H1 (cell line): ENCODE data around the gene MYO1D. TPM values are rescaled to one million over a fixed set of nuclear protein-coding genes. Genes with fewer than 3 reads are reported as not detected.

Experiments used
- CTCF ChIA-PET: fragments of 300-600 bp; sonication (Branson Sonifier 250); formaldehyde crosslinking; loops from one replicate; lab custom pipeline; 2021; ENCODE audit not compliant: partially characterized antibody; lab: Charles Lee
- POLR2A ChIA-PET: fragments of 300-600 bp; sonication (Branson Sonifier 250); formaldehyde crosslinking; loops from one replicate; lab custom pipeline; 2021; ENCODE audit warnings: inconsistent platforms; ENCODE audit not compliant: partially characterized antibody; lab: Charles Lee
- DNase-seq, 2 experiments: peaks; one replicate each; pipeline versions ENCODE4 v3.0.0 to v3.0.0-alpha.2; 2010 to 2022; ENCODE audit warnings: low spot score in 2 of 2, low read depth in 1 of 2, mixed read lengths in 1 of 2
- FAIRE-seq: peaks from 2 replicates; lab custom pipeline; 2011; peaks lifted over from hg19 to GRCh38; lab: Jason Lieb, UNC
- H2AFZ ChIP-seq: 2 replicates; pipeline ENCODE4 v1.8.1; 2012; ENCODE audit warnings: low read length, inconsistent platforms
- H2AK5ac ChIP-seq: 2 replicates; pipeline ENCODE4 v1.6.1; 2013; ENCODE audit warnings: low read depth, low read length
- H2BK120ac ChIP-seq: replicated peaks from 2 replicates; pipeline ENCODE3; 2013; ENCODE audit warnings: low read depth, low read length, inconsistent platforms
- H2BK12ac ChIP-seq: 2 replicates; pipeline ENCODE4 v1.6.1; 2013; ENCODE audit warnings: low read depth, low read length
- H2BK15ac ChIP-seq: 2 replicates; pipeline ENCODE4 v1.6.1; 2013; ENCODE audit warnings: low read length
- H2BK20ac ChIP-seq: 2 replicates; pipeline ENCODE4 v1.6.1; 2013; ENCODE audit warnings: low read length
- H2BK5ac ChIP-seq: 2 replicates; pipeline ENCODE4 v1.6.1; 2013; ENCODE audit warnings: low read depth, low read length
- H3K14ac ChIP-seq: 2 replicates; pipeline ENCODE4 v1.6.1; 2013; ENCODE audit warnings: inconsistent platforms; ENCODE audit not compliant: insufficient read length
- H3K18ac ChIP-seq: 2 replicates; pipeline ENCODE4 v1.6.1; 2013; ENCODE audit warnings: low read length; ENCODE audit errors: extremely low read depth
- H3K23ac ChIP-seq: 2 replicates; pipeline ENCODE4 v1.6.1; 2013; ENCODE audit warnings: inconsistent platforms; ENCODE audit not compliant: insufficient read length
- H3K23me2 ChIP-seq: 2 replicates; pipeline ENCODE4 v1.6.1; 2013; ENCODE audit warnings: low read depth, low read length
- H3K27ac ChIP-seq: 2 replicates; pipeline ENCODE4 v1.6.1; 2011; ENCODE audit warnings: low read depth, low read length, inconsistent platforms
- H3K27me3 ChIP-seq, 4 experiments: replicated peaks in 1 of 4; 1 replicate in 1 of 4; 2 replicates in 3 of 4; pipeline versions ENCODE4 v1.6.1 to v1.8.1; 2011 to 2013; ENCODE audit warnings: low read length in 3 of 4, mild to moderate bottlenecking in 3 of 4, inconsistent platforms in 2 of 4, mixed read lengths in 2 of 4, moderate library complexity in 1 of 4; ENCODE audit not compliant: control insufficient read depth in 3 of 4, insufficient read depth in 3 of 4; ENCODE audit errors: extremely low read depth in 1 of 4
- H3K36me3 ChIP-seq, 4 experiments: 2 replicates each; pipeline versions ENCODE4 v1.6.1 to v1.8.1; 2011 to 2013; ENCODE audit warnings: mild to moderate bottlenecking in 4 of 4, low read length in 3 of 4, moderate library complexity in 2 of 4, control low read depth in 1 of 4, inconsistent platforms in 1 of 4; ENCODE audit not compliant: insufficient read depth in 4 of 4, control insufficient read depth in 2 of 4
- H3K4ac ChIP-seq: replicated peaks from 2 replicates; pipeline ENCODE3; 2013; ENCODE audit warnings: low read length, low read depth, mixed read lengths, inconsistent platforms; ENCODE audit not compliant: insufficient read length
- H3K4me1 ChIP-seq, 4 experiments: replicated peaks in 1 of 4; 1 replicate in 1 of 4; 2 replicates in 3 of 4; pipeline versions ENCODE4 v1.6.1 to v1.8.1; 2011 to 2013; ENCODE audit warnings: low read length in 3 of 4, inconsistent platforms in 2 of 4, mixed read lengths in 1 of 4; ENCODE audit not compliant: insufficient read depth in 4 of 4, control insufficient read depth in 3 of 4
- H3K4me2 ChIP-seq, 2 experiments: 2 replicates each; pipeline versions ENCODE4 v1.6.1 to v1.8.1; 2011 to 2013; ENCODE audit warnings: low read depth in 2 of 2, low read length in 2 of 2, control low read depth in 1 of 2, inconsistent platforms in 1 of 2, mild to moderate bottlenecking in 1 of 2; ENCODE audit not compliant: insufficient read depth in 1 of 2
- H3K4me3 ChIP-seq, 4 experiments: fragments of 200-600, 300-600 bp in 1 of 4; sonication (generic), shearing (Covaris generic), sonication (Bioruptor Twin) in 1 of 4; 2 replicates each; pipeline versions ENCODE4 v1.5.1 to v1.8.1; 2011 to 2016; ENCODE audit warnings: low read length in 4 of 4, low read depth in 3 of 4, control low read depth in 2 of 4, inconsistent platforms in 2 of 4, mild to moderate bottlenecking in 2 of 4, mixed read lengths in 1 of 4, moderate library complexity in 1 of 4; ENCODE audit not compliant: insufficient read depth in 2 of 4; ENCODE audit errors: extremely low read depth in 1 of 4
- H3K56ac ChIP-seq: replicated peaks from 2 replicates; pipeline ENCODE3; 2013; ENCODE audit warnings: low read depth, mild to moderate bottlenecking, mixed read lengths, low read length, inconsistent platforms; ENCODE audit not compliant: insufficient read length
- H3K79me1 ChIP-seq: 2 replicates; pipeline ENCODE4 v1.6.1; 2013; ENCODE audit warnings: low read depth, low read length, control low read depth
- H3K79me2 ChIP-seq, 2 experiments: 2 replicates each; pipeline versions ENCODE4 v1.6.1 to v1.8.1; 2012 to 2013; ENCODE audit warnings: low read length in 2 of 2, mild to moderate bottlenecking in 2 of 2, inconsistent platforms in 1 of 2; ENCODE audit not compliant: insufficient read depth in 2 of 2, control insufficient read depth in 1 of 2
- H3K9ac ChIP-seq, 4 experiments: replicated peaks in 1 of 4; 1 replicate in 1 of 4; 2 replicates in 3 of 4; pipeline versions ENCODE4 v1.6.1 to v1.8.1; 2011 to 2013; ENCODE audit warnings: low read depth in 3 of 4, low read length in 3 of 4, control low read depth in 2 of 4, mild to moderate bottlenecking in 2 of 4, moderate library complexity in 2 of 4, inconsistent platforms in 1 of 4; ENCODE audit errors: extremely low read depth in 1 of 4
- H3K9me3 ChIP-seq, 2 experiments: 2 replicates each; pipeline versions ENCODE4 v1.6.1 to v1.8.1; 2012 to 2013; ENCODE audit warnings: mild to moderate bottlenecking in 2 of 2, moderate library complexity in 2 of 2, control low read depth in 1 of 2, inconsistent platforms in 1 of 2, low read depth in 1 of 2, low read length in 1 of 2, mixed read lengths in 1 of 2; ENCODE audit not compliant: insufficient read depth in 2 of 2
- H4K20me1 ChIP-seq, 2 experiments: replicated peaks in 1 of 2; 2 replicates each; pipeline versions ENCODE3 to v1.8.1; 2011 to 2013; ENCODE audit warnings: inconsistent platforms in 2 of 2, low read length in 2 of 2, mild to moderate bottlenecking in 1 of 2; ENCODE audit not compliant: insufficient read depth in 2 of 2, control insufficient read depth in 1 of 2
- H4K5ac ChIP-seq: 2 replicates; pipeline ENCODE4 v1.6.1; 2013; ENCODE audit warnings: low read length, low read depth, mixed read lengths, inconsistent platforms; ENCODE audit not compliant: insufficient read length
- H4K8ac ChIP-seq: 2 replicates; pipeline ENCODE4 v1.8.0; 2013; ENCODE audit warnings: mild to moderate bottlenecking, moderate library complexity, low read length, inconsistent platforms; ENCODE audit not compliant: insufficient read depth; ENCODE audit errors: extremely low read depth
- H4K91ac ChIP-seq: replicated peaks from 2 replicates; pipeline ENCODE3; 2013; ENCODE audit warnings: low read length, mixed read lengths, inconsistent platforms; ENCODE audit not compliant: insufficient read length
- BACH1 ChIP-seq: IDR thresholded peaks from 2 replicates; pipeline ENCODE4 v1.6.1; 2012; ENCODE audit warnings: low read length, improper control_type of control experiment
- CTBP2 ChIP-seq: IDR thresholded peaks from 2 replicates; pipeline ENCODE4 v1.7.0; 2011; ENCODE audit warnings: borderline replicate concordance, mild to moderate bottlenecking, moderate library complexity, mixed read lengths, low read length; ENCODE audit not compliant: insufficient read depth, insufficient read length
- EZH2 ChIP-seq: fragments of 200-600 bp; sonication (generic); IDR thresholded peaks from 2 replicates; pipeline ENCODE4 v1.7.1; 2012; ENCODE audit warnings: low read depth, mild to moderate bottlenecking, moderate library complexity, low read length, inconsistent platforms; ENCODE audit not compliant: severe bottlenecking
- GTF2F1 ChIP-seq: IDR thresholded peaks from 2 replicates; pipeline ENCODE4 v1.6.1; 2012; ENCODE audit warnings: low read depth, low read length, improper control_type of control experiment, borderline replicate concordance
- NRF1 ChIP-seq: IDR thresholded peaks from 2 replicates; pipeline ENCODE4 v1.6.1; 2011; ENCODE audit warnings: mild to moderate bottlenecking, low read depth, low read length, improper control_type of control experiment
- RFX5 ChIP-seq: IDR thresholded peaks from 2 replicates; pipeline ENCODE4 v1.6.1; 2011; ENCODE audit warnings: low read depth, low read length, improper control_type of control experiment, borderline replicate concordance
- RNF2 ChIP-seq: fragments of 200-900, 300-1000 bp; sonication (generic); IDR thresholded peaks from 2 replicates; pipeline ENCODE4 v1.7.1; 2016; ENCODE audit warnings: borderline replicate concordance, low read depth, mild to moderate bottlenecking, antibody characterized with exemption, low read length; ENCODE audit not compliant: poor library complexity, severe bottlenecking; ENCODE audit errors: missing control alignments
- WGBS, 2 experiments: shearing (Covaris generic) in 1 of 2; methylation state at CpG; one replicate each; pipeline versions ENCODE4 v1.1.6 to v1.1.7; 2013 to 2015; ENCODE audit warnings: low lambda C conversion rate in 2 of 2, mixed read lengths in 2 of 2, inconsistent platforms in 1 of 2, low coverage in 1 of 2, missing lambda C conversion rate in 1 of 2; ENCODE audit not compliant: insufficient replicate concordance in 2 of 2, insufficient coverage in 1 of 2, insufficient read length in 1 of 2; ENCODE audit errors: extremely low coverage in 1 of 2, missing lambda C conversion rate in 1 of 2; 5-methylcytosine and 5-hydroxymethylcytosine counted together
- polyA plus RNA-seq, 7 experiments: library from polyadenylated mRNA; depleted of rRNA in 3 of 7; stranded (reverse) in 5 of 7; unstranded in 2 of 7; fragments of >200 nt in 5 of 7; fragments of 200-250 nt in 2 of 7; gene quantifications; 1 replicate in 5 of 7; 2 replicates in 1 of 7; 4 replicates in 1 of 7; pipeline versions ENCODE4 v1.2.1 to v1.2.3, GENCODE V29; 2011 to 2013; ENCODE audit warnings: missing spikeins in 2 of 7, mixed read lengths in 2 of 7
- total RNA-seq: library from RNA; stranded (reverse); fragmentation: NEBNext Ultra II Directional; extraction: Animal tissue kit (Norgen Biotek cat#: 25700); gene quantifications from 2 replicates; pipeline ENCODE4 v1.2.1, GENCODE V29; 2021
- TF ChIP-seq, protein P1 (sequence below): IDR thresholded peaks from 2 replicates; pipeline ENCODE4 v1.6.1; 2011; ENCODE audit warnings: low read length, improper control_type of control experiment

The MYO1D gene
- total and polyA plus RNA-seq, 2 of the 8 experiments (the other 6 are each of a cell fraction or from before 2014, with no cell fraction given): 6.5 to 25.4 TPM

DNA sequence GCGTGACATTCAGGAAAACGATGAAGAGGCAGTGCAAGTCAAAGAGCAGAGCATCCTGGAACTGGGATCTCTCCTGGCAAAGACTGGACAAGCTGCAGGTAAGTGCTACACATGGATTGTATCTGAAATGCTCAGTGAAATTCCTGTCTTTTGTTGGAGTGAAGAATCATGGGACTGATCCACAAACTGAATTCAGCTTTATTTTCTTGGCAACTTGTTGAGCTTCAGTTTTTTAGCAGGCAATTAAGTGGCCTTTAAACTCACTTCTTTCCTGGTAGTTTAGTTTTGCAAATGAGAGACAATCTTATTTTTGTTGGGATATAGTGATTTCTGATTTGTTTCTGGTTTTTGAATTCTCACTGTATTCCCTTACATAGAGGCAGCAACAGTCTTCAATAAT is 430.0 kb downstream of the MYO1D start:
- H3K4me1 ChIP-seq: peaks cover 0 to 4% (median 1%) of the 10 kb centered on the region in 4 experiments; a peak in 2 of 7 replicates
- H3K4me3 ChIP-seq: no peak overlapping the region
- no peak for TF ChIP-seq RNF2
- no peak for TF ChIP-seq RFX5
- no peak for TF ChIP-seq NRF1
- TF ChIP-seq GTF2F1: no peak
- TF ChIP-seq EZH2: no peak
- TF ChIP-seq, protein P1, sequence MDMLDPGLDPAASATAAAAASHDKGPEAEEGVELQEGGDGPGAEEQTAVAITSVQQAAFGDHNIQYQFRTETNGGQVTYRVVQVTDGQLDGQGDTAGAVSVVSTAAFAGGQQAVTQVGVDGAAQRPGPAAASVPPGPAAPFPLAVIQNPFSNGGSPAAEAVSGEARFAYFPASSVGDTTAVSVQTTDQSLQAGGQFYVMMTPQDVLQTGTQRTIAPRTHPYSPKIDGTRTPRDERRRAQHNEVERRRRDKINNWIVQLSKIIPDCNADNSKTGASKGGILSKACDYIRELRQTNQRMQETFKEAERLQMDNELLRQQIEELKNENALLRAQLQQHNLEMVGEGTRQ: no peak
- no peak for TF ChIP-seq BACH1
- no peak for TF ChIP-seq CTBP2

More for the DNA sequence above, 430.0 kb downstream of the MYO1D start:
- H4K5ac ChIP-seq: no peak overlapping the region
- H3K23me2 ChIP-seq: no peaks in the 10 kb centered on the region
- ChIA-PET POLR2A (interaction anchor here (1.5 kb wide), 1 partner anchor 24 kb away, joined by 4 read pairs; no protein-coding TSS in a partner anchor), CTCF (interaction anchor here (0.7 to 4.8 kb wide), 2 partner anchors 16 to 170 kb away, joined by 4 to 47 read pairs; no protein-coding TSS in a partner anchor)
- WGBS, 2 experiments: 89% methylated on average over 2 of the region's 2 CpGs; no CpG with 5 or more reads in 1 of the 2 experiments
- H2BK20ac ChIP-seq: no peak overlapping the region
- H4K91ac ChIP-seq: no peak overlapping the region
- H3K18ac ChIP-seq: no peak overlapping the region
- peaks cover 3 to 6% of the 10 kb centered on the region in 2 experiments for H4K20me1 ChIP-seq
- DNase-seq (no peak), FAIRE-seq (no peak)
- H2AFZ ChIP-seq: no peak overlapping the region
- H3K79me1 ChIP-seq: no peaks in the 10 kb centered on the region; the same call in 1 of the 2 replicates
- H3K4me2 ChIP-seq: no peak overlapping the region
- H3K9me3 ChIP-seq: peaks cover 9% of the 10 kb centered on the region in 2 experiments; a peak in 3 of 4 replicates
- no peak overlapping the region for H2BK15ac ChIP-seq
- H3K27ac ChIP-seq: no peak overlapping the region
- peaks cover 0 to 45% (median 17%) of the 10 kb centered on the region in 4 experiments; a peak in 5 of 8 replicates for H3K36me3 ChIP-seq
- H3K23ac ChIP-seq: no peak overlapping the region
- no peak overlapping the region for H3K9ac ChIP-seq
- no peak overlapping the region for H3K4ac ChIP-seq
- no peak overlapping the region for H3K14ac ChIP-seq
- H4K8ac ChIP-seq: no peak overlapping the region
- peaks cover 18 to 65% of the 10 kb centered on the region in 2 experiments for H3K79me2 ChIP-seq
- no peak overlapping the region for H2BK120ac ChIP-seq
- H2AK5ac ChIP-seq: no peak overlapping the region
- H3K56ac ChIP-seq: no peak overlapping the region
- H2BK12ac ChIP-seq: no peak overlapping the region
- H3K27me3 ChIP-seq: peaks cover 0 to 2% (median 0%) of the 10 kb centered on the region in 4 experiments; a peak in 1 of 7 replicates
- H2BK5ac ChIP-seq: no peak overlapping the region
